Cerebellar cortex (tissue), 1 donor: ENCODE results near the gene CLEC4G.
A peak's percentile ranks its signal among the peaks of the same experiment; 100 is the strongest.
"Not testable (repeated sequence)": the region's sequence is repeated elsewhere in the genome, so short reads cannot be mapped to it uniquely, and the experiment has no call there.

Source experiments
- DNase-seq: peaks from one replicate; pipeline ENCODE4 v3.0.0-alpha.2; 2015; ENCODE audit warnings: low spot score

Gene CLEC4G

GRCh38 chr19:7746306-7746705, 14.4 kb upstream of the CLEC4G start:
- not testable (repeated sequence) for DNase-seq

GRCh38 chr19:7744871-7745650, 13.2 kb upstream of the CLEC4G start:
- DNase-seq: no peak

GRCh38 chr19:7744199-7744786, 12.4 kb upstream of the CLEC4G start:
- no peak for DNase-seq

GRCh38 chr19:7743425-7743841, 11.5 kb upstream of the CLEC4G start:
- no peak for DNase-seq

GRCh38 chr19:7742991-7743390, 11.1 kb upstream of the CLEC4G start:
- DNase-seq: peak; percentile 54

- DNase-seq: peak; percentile 83
These were observed 10.7 kb upstream of the CLEC4G start for GRCh38 chr19:7742575-7742974.

- DNase-seq: no peak
These were observed 8.8 kb upstream of the CLEC4G start for GRCh38 chr19:7740682-7741054.

- peak; percentile 79 for DNase-seq
These were observed 8.1 kb upstream of the CLEC4G start for GRCh38 chr19:7739801-7740681.

GRCh38 chr19:7739211-7739755, 7.4 kb upstream of the CLEC4G start:
- DNase-seq: no peak

GRCh38 chr19:7738023-7738422, 6.1 kb upstream of the CLEC4G start:
- DNase-seq: no peak

GRCh38 chr19:7737215-7737614, 5.3 kb upstream of the CLEC4G start:
- DNase-seq: no peak

- DNase-seq: no peak
These were observed 4.2 kb upstream of the CLEC4G start for GRCh38 chr19:7736148-7736547.

- DNase-seq: no peak
These were observed 2.6 kb upstream of the CLEC4G start for GRCh38 chr19:7734220-7735203.

- no peak for DNase-seq
These were observed 1.5 kb upstream of the CLEC4G start for GRCh38 chr19:7733376-7733775.

- DNase-seq: no peak
These were observed 295 bp downstream of the CLEC4G start for GRCh38 chr19:7731615-7732014.

GRCh38 chr19:7731218-7731595, 703 bp downstream of the CLEC4G start:
- DNase-seq: no peak

GRCh38 chr19:7730286-7731217, 1.4 kb downstream of the CLEC4G start:
- DNase-seq: no peak

GRCh38 chr19:7729831-7730285, 2.1 kb downstream of the CLEC4G start:
- no peak for DNase-seq

- DNase-seq: no peak
These were observed 2.7 kb downstream of the CLEC4G start for GRCh38 chr19:7729211-7729610.

GRCh38 chr19:7725791-7726190, 6.1 kb downstream of the CLEC4G start:
- DNase-seq: no peak
